HG03378 (cell line): ENCODE data around the gene TMEM184C.

Experiments
- ATAC-seq: cut with Tn5 transposase; IDR thresholded peaks from one replicate; pipeline ENCODE4 v1.9.1; 2021; ENCODE audit warnings: mild to moderate bottlenecking, moderate library complexity; ENCODE audit not compliant: unreplicated experiment

The TMEM184C gene

GRCh38 chr4:147617173-147617840 lies at the start of gene TMEM184C:
TMEM184C (plus strand) TSS chr4:147617397; CDS start chr4:147617957, 560 bp downstream.
- ATAC-seq = peak; percentile 99

- no peak for ATAC-seq
Observed at GRCh38 chr4:147570616-147571015, 46.6 kb upstream of the TMEM184C start.

GRCh38 chr4:147571036-147571770 lies 46.0 kb upstream of the TMEM184C start:
- no peak for ATAC-seq

GRCh38 chr4:147576084-147576483 lies 41.1 kb upstream of the TMEM184C start:
- no peak for ATAC-seq

- no peak for ATAC-seq
Observed at GRCh38 chr4:147578051-147578476, 39.1 kb upstream of the TMEM184C start.

GRCh38 chr4:147578593-147578992 lies 38.6 kb upstream of the TMEM184C start:
- ATAC-seq = no peak

GRCh38 chr4:147580396-147580795 lies 36.8 kb upstream of the TMEM184C start:
- ATAC-seq = no peak

GRCh38 chr4:147581606-147582350 lies 35.4 kb upstream of the TMEM184C start:
- ATAC-seq = no peak

- ATAC-seq = no peak
Observed at GRCh38 chr4:147582386-147583060, 34.7 kb upstream of the TMEM184C start.

- no peak for ATAC-seq
Observed at GRCh38 chr4:147583876-147584275, 33.3 kb upstream of the TMEM184C start.

GRCh38 chr4:147586032-147586431 lies 31.2 kb upstream of the TMEM184C start:
- no peak for ATAC-seq

- peak; percentile 48 for ATAC-seq
Observed at GRCh38 chr4:147586637-147587036, 30.6 kb upstream of the TMEM184C start.

- ATAC-seq = no peak
Observed at GRCh38 chr4:147587041-147587440, 30.2 kb upstream of the TMEM184C start.

- no peak for ATAC-seq
Observed at GRCh38 chr4:147589586-147589985, 27.6 kb upstream of the TMEM184C start.

GRCh38 chr4:147590249-147590920 lies 26.8 kb upstream of the TMEM184C start:
- ATAC-seq = no peak

- ATAC-seq = no peak
Observed at GRCh38 chr4:147591106-147591505, 26.1 kb upstream of the TMEM184C start.

GRCh38 chr4:147594107-147594506 lies 23.1 kb upstream of the TMEM184C start:
- ATAC-seq = no peak

- ATAC-seq = no peak
Observed at GRCh38 chr4:147594578-147594977, 22.6 kb upstream of the TMEM184C start.

GRCh38 chr4:147596377-147596776 lies 20.8 kb upstream of the TMEM184C start:
- ATAC-seq = no peak

GRCh38 chr4:147596981-147597380 lies 20.2 kb upstream of the TMEM184C start:
- no peak for ATAC-seq

- ATAC-seq = no peak
Observed at GRCh38 chr4:147597561-147597960, 19.6 kb upstream of the TMEM184C start.
